WERI-Rb-1 (cell line): ENCODE data around the gene TFB2M.

Experiments
- DNase-seq: peaks from one replicate; pipeline ENCODE4 v3.0.0-alpha.2; 2020
- H3K27ac ChIP-seq: fragments of 250-450 bp; sonication (Bioruptor Pico); 2 replicates; pipeline ENCODE4 v1.5.1; 2020; ENCODE audit warnings: mild to moderate bottlenecking, moderate library complexity
- H3K27me3 ChIP-seq: fragments of 250-450 bp; sonication (Bioruptor Pico); 2 replicates; pipeline ENCODE4 v1.5.1; 2021; ENCODE audit warnings: mild to moderate bottlenecking, low read depth, moderate library complexity; ENCODE audit not compliant: insufficient read depth, severe bottlenecking
- H3K36me3 ChIP-seq: fragments of 250-450 bp; sonication (Bioruptor Pico); 2 replicates; pipeline ENCODE4 v1.5.1; 2020; ENCODE audit warnings: mild to moderate bottlenecking, moderate library complexity
- H3K4me3 ChIP-seq: 2 replicates; pipeline ENCODE4 v1.5.1; 2011; ENCODE audit warnings: low read depth, mild to moderate bottlenecking, control low read depth, low read length
- H3K9me3 ChIP-seq: fragments of 250-450 bp; sonication (Bioruptor Pico); 2 replicates; pipeline ENCODE4 v1.5.1; 2021; ENCODE audit warnings: mild to moderate bottlenecking, moderate library complexity; ENCODE audit not compliant: severe bottlenecking
- CTCF ChIP-seq: IDR thresholded peaks from 2 replicates; pipeline ENCODE4 v1.5.1; 2011; ENCODE audit warnings: low read depth, mild to moderate bottlenecking, control low read depth, inconsistent platforms, low read length

Gene TFB2M

GRCh38 chr1:246508897-246509688 lies 57.0 kb downstream of the TFB2M start:
- H3K4me3 ChIP-seq: no peak overlapping the region

GRCh38 chr1:246506674-246507481 lies 59.2 kb downstream of the TFB2M start, which contains the start of gene SMYD3:
SMYD3 (minus strand) TSS chr1:246507279.
- no peaks in the 10 kb centered on the region for H3K9me3 ChIP-seq
- peak within 1 kb of the TSS; percentile 65 for H3K4me3 ChIP-seq
- peak; percentile 86 for DNase-seq
- peak within 1 kb of the TSS; percentile 44 for H3K27ac ChIP-seq
- TF ChIP-seq CTCF: peak; percentile 42; the same call in 1 of the 2 replicates
- no peaks in the 10 kb centered on the region for H3K36me3 ChIP-seq
- H3K27me3 ChIP-seq: no peaks in the 10 kb centered on the region

More at GRCh38 chr1:246508897-246509688, 57.0 kb downstream of the TFB2M start:
- Histone ChIP-seq H3K36me3 (no peaks in the 10 kb centered on the region), H3K9me3 (peaks cover 13% of the 10 kb centered on the region), H3K27me3 (no peaks in the 10 kb centered on the region), H3K27ac (no peak overlapping the region)
- TF ChIP-seq CTCF: no peak
- no peak for DNase-seq

- H3K4me3 ChIP-seq: peak overlapping the region; percentile 65
- no peak for TF ChIP-seq CTCF
- H3K9me3 ChIP-seq: no peaks in the 10 kb centered on the region
- H3K27me3 ChIP-seq: no peaks in the 10 kb centered on the region
- no peak for DNase-seq
- no peaks in the 10 kb centered on the region for H3K36me3 ChIP-seq
- H3K27ac ChIP-seq: no peak overlapping the region
Observed at GRCh38 chr1:246506367-246506673, 59.7 kb downstream of the TFB2M start.

GRCh38 chr1:246503341-246503740 lies 62.7 kb downstream of the TFB2M start:
- peak; percentile 67 for DNase-seq
- H3K27ac ChIP-seq: no peak overlapping the region
- H3K36me3 ChIP-seq: no peaks in the 10 kb centered on the region
- no peaks in the 10 kb centered on the region for H3K9me3 ChIP-seq
- no peaks in the 10 kb centered on the region for H3K27me3 ChIP-seq
- no peak overlapping the region for H3K4me3 ChIP-seq
- no peak for TF ChIP-seq CTCF

- no peak for DNase-seq
- Histone ChIP-seq H3K27me3 (no peaks in the 10 kb centered on the region), H3K4me3 (no peak overlapping the region), H3K36me3 (no peaks in the 10 kb centered on the region; the same call in 1 of the 2 replicates), H3K9me3 (no peaks in the 10 kb centered on the region), H3K27ac (no peak overlapping the region)
- peak; percentile 51 for TF ChIP-seq CTCF
Observed at GRCh38 chr1:246497331-246497915, 68.6 kb downstream of the TFB2M start.
